PFSK-1 (cell line): ENCODE data around the gene SUPT20HL2.

ENCODE experiments used
- FOXP2 ChIP-seq: optimal IDR thresholded peaks from 2 replicates; pipeline ENCODE3; 2011; ENCODE audit warnings: borderline replicate concordance, control low read depth, inconsistent platforms; ENCODE audit not compliant: insufficient read depth; ENCODE audit errors: extremely low read length, extremely low read depth
- POLR2AphosphoS5 ChIP-seq: IDR thresholded peaks from 2 replicates; pipeline ENCODE4 v1.6.1; 2012; ENCODE audit warnings: low read depth, mild to moderate bottlenecking, control low read depth, low read length, moderate library complexity
- SIN3A ChIP-seq: IDR thresholded peaks from 2 replicates; pipeline ENCODE4 v1.6.1; 2012; ENCODE audit warnings: mild to moderate bottlenecking, low read length, moderate library complexity, borderline replicate concordance; ENCODE audit not compliant: insufficient read depth
- TAF1 ChIP-seq: IDR thresholded peaks from 2 replicates; pipeline ENCODE4 v1.6.1; 2012; ENCODE audit warnings: low read length, control low read depth, borderline replicate concordance; ENCODE audit not compliant: insufficient read depth
- TF ChIP-seq, protein P1 (sequence below), 2 experiments: IDR thresholded peaks; 2 replicates each; pipeline versions ENCODE4 v1.6.1 to v1.8.0; 2011 to 2012; ENCODE audit warnings: low read depth in 2 of 2, low read length in 2 of 2, control low read depth in 1 of 2, inconsistent platforms in 1 of 2, mild to moderate bottlenecking in 1 of 2, moderate library complexity in 1 of 2; ENCODE audit not compliant: insufficient read depth in 1 of 2

The SUPT20HL2 gene

DNA sequence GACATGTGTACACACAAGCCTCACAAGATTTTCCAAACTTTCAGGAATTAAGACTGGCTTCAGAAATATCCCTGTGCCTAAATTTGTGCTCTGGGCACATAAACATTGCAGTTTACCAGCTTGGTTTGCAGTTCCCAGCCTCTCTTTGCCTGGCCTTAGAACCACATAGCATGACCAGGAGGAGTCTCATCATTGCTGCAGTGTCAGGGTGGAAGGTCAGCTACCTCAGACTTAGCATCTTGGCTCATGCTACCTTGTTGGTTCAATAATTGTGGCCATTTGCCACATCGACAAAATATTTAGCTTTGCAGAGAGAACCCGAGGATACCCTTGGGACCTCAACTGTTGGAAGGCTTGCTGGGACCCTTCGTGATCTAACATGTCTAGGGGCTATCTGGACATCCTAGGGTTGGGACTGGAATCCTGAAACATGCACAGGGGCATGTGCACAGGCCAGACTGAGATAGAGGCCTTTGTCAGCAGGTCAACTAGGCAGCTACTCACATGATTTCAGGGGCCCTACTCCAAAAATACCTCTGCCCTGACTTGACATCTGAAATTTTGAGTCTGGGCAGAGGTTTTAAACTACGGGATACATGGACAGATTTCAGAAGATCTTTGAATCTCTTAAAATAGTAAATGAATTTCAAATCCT is 8.0 kb upstream of the SUPT20HL2 start:
- TF ChIP-seq SIN3A, result no peak
- TF ChIP-seq, protein P1, sequence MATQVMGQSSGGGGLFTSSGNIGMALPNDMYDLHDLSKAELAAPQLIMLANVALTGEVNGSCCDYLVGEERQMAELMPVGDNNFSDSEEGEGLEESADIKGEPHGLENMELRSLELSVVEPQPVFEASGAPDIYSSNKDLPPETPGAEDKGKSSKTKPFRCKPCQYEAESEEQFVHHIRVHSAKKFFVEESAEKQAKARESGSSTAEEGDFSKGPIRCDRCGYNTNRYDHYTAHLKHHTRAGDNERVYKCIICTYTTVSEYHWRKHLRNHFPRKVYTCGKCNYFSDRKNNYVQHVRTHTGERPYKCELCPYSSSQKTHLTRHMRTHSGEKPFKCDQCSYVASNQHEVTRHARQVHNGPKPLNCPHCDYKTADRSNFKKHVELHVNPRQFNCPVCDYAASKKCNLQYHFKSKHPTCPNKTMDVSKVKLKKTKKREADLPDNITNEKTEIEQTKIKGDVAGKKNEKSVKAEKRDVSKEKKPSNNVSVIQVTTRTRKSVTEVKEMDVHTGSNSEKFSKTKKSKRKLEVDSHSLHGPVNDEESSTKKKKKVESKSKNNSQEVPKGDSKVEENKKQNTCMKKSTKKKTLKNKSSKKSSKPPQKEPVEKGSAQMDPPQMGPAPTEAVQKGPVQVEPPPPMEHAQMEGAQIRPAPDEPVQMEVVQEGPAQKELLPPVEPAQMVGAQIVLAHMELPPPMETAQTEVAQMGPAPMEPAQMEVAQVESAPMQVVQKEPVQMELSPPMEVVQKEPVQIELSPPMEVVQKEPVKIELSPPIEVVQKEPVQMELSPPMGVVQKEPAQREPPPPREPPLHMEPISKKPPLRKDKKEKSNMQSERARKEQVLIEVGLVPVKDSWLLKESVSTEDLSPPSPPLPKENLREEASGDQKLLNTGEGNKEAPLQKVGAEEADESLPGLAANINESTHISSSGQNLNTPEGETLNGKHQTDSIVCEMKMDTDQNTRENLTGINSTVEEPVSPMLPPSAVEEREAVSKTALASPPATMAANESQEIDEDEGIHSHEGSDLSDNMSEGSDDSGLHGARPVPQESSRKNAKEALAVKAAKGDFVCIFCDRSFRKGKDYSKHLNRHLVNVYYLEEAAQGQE (IDR thresholded peaks at IDR 0.05; ENCODE audit: insufficient read depth in 1 of 2, low read depth in 2 of 2, low read length in 2 of 2), result no peak
- TF ChIP-seq POLR2AphosphoS5, result no peak
- TF ChIP-seq FOXP2, result no peak
- TF ChIP-seq TAF1, result no peak

DNA sequence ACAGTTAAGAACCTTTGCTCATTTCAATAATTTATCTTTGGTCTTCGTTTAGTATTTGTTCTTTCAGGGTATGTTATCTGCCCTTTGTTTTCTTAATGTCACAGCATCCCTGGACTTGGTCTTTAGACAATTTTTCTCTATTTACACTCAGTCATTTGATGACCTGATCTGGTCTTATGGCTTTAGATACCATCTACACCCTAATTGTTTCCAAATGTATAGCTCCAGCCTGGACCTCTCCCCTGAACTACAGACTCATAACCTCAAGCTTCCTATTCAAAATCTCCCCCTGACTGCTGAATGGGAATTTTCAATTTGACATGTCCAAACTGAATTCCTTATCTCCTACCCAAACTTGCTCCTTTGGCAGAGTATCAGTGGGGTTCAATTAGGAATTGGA is 3.7 kb upstream of the SUPT20HL2 start:
- TF ChIP-seq POLR2AphosphoS5 (no peak), FOXP2 (no peak), SIN3A (no peak)
- TF ChIP-seq, protein P1 (IDR thresholded peaks at IDR 0.05; ENCODE audit: insufficient read depth in 1 of 2, low read depth in 2 of 2, low read length in 2 of 2), result no peak

DNA sequence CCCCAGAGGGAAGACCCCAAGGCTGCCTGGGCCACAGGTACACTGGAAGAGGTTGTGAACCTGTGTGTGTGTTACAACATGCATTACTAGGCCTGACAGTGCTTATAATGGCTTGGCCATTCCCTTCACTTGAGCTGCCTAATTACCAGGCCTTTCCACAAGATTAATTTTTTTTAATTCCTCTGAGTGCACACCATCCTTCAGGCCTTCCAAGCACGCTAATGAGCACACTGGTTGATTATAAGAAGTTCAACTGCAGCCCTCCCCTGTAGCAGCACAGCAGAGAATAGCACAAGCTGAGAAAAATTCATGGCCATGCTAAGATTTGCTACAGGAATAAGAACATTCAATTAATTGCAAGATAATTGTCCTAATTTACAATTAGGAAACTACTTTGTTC is 2.2 kb upstream of the SUPT20HL2 start:
- TF ChIP-seq, protein P1 (IDR thresholded peaks at IDR 0.05; ENCODE audit: insufficient read depth in 1 of 2, low read depth in 2 of 2, low read length in 2 of 2), result no peak
- TF ChIP-seq TAF1 (no peak), POLR2AphosphoS5 (no peak), FOXP2 (no peak), SIN3A (no peak)

DNA sequence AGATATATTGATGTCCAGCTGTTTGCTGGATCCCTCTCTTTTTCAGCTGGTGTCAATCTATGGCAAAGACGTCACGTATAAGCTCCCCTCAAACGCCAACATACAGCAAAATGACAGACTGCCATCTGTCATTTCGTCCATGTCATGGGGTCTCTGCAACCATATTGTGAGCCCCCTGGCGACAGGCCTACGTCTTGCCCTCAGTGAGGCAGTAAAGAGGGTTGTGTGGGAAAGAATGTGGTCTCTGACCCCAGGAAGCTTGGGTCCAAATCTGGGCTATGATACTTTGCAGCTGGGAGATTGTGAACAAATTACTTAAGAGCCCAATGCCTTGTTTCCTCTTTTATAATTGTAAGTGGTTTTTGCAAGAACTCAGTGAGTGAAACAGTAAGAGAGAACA is 7.4 kb downstream of the SUPT20HL2 start:
- no peak for TF ChIP-seq SIN3A
- no peak for TF ChIP-seq POLR2AphosphoS5
- TF ChIP-seq, protein P1 (IDR thresholded peaks at IDR 0.05; ENCODE audit: insufficient read depth in 1 of 2, low read depth in 2 of 2, low read length in 2 of 2), result no peak
- no peak for TF ChIP-seq TAF1
- no peak for TF ChIP-seq FOXP2
